SKM-1 treated with dmso at 0.1 percent for 144 hours (cell line): ENCODE results near the gene ZFYVE9.
A peak's percentile ranks its signal among the peaks of the same experiment; 100 is the strongest.
"Not testable (repeated sequence)": the region's sequence is repeated elsewhere in the genome, so short reads cannot be mapped to it uniquely, and the experiment has no call there.

ENCODE experiments used
- DNase-seq: peaks from one replicate; lab custom pipeline; 2025; ENCODE audit not compliant: unreplicated experiment; lab: John Stamatoyannopoulos, UW

The ZFYVE9 gene

GRCh38 chr1:52142220-52143183, 613 bp downstream of the ZFYVE9 start:
- DNase-seq, result peak; percentile 36

GRCh38 chr1:52145137-52145536, 3.2 kb downstream of the ZFYVE9 start:
- no peak for DNase-seq

DNA sequence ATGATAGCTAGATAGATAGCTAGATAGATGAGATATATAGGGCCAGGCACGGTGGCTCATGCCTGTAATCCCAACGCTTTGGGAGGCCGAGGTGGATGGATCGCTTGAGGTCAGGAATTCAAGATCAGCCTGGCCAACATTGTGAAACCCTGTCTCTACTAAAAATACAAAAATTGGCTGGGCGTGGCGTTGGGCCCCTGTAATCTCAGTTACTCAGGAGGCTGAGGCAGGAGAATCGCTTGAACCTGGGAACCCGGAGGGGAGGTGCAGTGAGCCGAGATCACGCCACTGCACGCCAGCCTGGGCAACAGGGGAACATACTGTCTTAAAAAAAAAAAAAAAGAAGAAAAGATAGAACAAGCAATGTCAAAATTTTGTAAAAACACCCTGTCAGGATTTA, 8.6 kb downstream of the ZFYVE9 start:
- not testable (repeated sequence) for DNase-seq

DNA sequence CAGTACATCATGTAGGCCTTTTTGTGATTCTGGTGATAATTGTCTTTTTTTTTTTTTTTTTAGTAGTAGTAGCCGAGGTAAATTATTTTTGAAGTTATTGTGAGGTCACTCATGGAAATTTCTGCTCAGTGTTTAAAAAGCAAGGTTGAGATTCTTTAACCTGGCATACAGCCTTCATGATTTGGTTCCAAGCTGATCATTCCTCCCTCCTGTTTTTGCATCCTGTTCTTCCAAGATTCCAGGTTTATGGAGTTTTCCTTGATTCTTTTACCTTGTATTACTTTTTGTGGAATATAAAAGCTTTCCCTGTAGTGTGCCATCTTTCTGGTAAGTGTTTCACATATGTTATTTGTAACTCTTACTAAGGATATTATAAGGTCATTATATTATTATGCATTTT, 9.1 kb downstream of the ZFYVE9 start:
- DNase-seq, result no peak

- DNase-seq, result no peak
Measured at GRCh38 chr1:52152572-52152971, 10.7 kb downstream of the ZFYVE9 start.

GRCh38 chr1:52153010-52153409, 11.1 kb downstream of the ZFYVE9 start:
- no peak for DNase-seq

DNA sequence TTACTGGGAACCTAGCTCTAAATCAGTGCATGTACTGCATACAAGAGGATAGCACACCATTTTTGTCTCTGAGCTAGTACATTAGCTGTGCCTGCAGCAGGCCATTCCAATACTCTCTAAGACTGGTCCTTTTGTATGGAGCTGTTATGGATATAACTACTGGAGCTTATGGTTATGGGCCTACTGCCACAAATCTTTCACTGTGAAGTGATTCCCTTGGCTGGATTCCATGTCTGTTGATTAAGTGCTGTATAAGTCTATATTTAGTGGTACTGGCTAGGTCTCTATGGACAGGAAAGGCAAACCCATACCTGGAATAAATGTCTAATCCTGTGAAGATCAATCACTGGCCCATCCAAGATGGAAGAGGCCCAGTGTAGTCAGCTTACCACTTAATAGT, 12.0 kb downstream of the ZFYVE9 start:
- DNase-seq, result no peak

- DNase-seq, result no peak
Measured at GRCh38 chr1:52156460-52156859, 14.6 kb downstream of the ZFYVE9 start.

DNA sequence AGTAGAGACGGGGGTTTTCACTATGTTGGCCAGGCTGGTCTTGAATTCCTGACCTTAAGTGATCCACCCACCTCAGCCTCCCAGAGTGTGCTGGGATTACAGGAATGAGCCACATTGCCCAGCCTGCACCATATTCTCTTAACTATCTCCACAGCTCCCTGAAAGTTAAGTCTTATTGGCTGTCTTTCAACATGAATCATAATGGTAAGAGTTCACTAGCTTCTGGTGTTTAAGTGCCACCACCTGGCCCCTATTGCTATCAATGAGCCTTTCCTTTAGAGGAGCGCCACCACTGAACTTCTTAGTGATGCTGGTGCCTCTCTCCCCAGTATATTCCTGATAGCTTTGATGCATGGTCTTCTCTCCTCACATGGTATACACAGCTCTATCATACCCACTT, 15.7 kb downstream of the ZFYVE9 start:
- no peak for DNase-seq

DNA sequence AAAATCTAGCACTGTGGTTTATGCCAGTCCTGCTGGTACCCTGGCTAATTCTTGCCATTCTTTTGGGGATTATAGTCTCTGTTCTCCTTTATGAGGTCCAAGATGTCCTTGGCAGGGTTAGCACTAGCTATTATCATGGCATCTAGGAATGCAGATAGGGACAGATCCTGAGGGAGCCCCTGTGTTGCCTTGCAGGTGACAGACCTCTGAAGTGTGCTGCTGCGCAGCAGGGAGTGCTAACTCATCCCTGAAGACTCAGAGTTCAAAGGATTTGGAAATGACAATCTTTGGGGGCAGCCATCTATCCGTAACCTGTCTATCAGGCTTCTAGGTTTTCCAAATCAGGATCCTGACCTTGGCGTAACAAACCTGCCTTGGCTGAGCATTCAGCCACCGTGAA, 16.3 kb downstream of the ZFYVE9 start:
- DNase-seq, result no peak

GRCh38 chr1:52159033-52159789, 17.3 kb downstream of the ZFYVE9 start:
- DNase-seq, result no peak

GRCh38 chr1:52162947-52163346, 21.1 kb downstream of the ZFYVE9 start:
- no peak for DNase-seq

DNA sequence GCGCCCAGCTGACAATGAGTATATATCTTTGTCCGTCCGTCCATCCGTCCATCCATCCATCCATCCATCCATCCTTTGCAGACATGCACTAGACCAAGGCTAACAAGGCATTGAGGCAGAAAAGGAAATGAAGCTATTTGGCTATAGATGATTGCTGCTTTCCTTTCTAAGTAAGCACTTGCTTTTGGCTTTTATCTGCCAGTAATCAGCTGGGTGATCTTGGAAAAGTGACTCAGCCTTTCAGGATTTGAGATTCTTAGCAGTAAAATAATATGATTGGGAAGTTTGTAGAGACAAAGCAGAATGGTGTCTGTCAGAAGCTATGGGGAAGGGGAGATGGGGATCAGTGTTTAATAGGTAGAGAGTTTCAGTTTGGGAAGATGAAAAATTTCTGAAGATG, 22.7 kb downstream of the ZFYVE9 start:
- DNase-seq, result no peak

DNA sequence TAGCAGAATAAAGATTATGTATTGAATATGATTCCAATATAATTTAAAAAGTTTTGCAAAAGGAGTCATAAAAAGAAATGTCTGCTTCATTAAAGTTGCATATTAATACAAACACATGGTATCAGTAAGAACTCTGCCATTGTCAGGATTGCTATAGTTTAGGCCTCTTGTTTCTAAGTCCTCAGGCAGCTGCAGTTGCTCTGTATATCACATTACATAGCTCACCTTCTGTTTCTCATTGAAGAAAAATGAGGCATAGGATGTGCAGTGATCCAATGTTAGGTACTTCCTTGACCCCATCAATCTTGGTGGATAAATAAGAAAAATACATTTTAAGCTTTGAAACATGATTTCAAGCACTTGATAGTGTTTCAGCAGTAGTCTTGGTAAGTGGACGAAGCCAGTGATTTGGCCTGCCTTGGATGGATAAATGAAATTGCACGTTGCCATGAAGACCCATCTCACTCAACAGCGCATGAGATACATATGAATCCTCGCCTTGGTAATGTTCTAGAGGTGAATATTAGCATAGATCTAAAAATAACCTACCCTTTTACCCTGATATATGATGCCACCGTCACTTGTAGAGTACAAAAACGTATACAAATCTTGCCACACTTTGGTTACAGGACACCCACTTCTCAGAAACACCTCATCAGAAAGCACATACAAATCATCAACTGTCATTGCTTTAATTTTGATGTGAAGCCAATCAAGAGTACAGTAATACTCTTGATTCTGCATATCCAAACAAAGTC, 25.3 kb downstream of the ZFYVE9 start:
- DNase-seq, result no peak

DNA sequence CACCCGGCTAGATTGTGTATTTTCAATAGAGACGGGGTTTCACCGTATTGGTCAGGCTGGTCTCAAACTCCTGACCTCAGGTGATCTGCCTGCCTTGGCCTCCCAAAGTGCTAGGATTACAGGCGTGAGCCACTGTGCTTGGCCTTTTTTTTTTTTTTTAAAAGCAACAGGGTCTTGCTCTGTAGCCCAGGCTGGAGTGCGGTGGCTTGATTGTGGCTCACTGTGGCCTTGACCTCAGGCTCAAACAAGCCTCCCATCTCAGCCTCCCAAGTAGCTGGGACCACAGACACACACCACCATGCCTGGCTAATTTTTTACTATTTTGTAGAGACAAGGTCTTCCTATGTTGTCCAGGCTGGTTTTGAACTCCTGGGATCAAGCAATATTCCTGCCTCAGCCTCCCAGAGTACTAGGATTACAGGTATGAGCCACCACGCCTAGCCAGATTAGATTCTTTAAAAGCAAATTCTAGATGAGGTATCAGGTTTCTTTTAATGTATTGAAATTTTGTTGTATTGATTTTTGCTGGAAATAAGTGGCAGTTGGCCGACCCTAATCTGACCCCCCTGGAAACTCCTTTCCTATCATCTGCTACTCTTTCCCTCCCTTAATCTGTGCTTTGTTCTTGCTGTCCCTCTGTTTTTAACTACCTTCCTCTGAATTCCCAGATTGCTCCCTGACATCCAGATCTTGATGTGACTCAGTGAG, 26.6 kb downstream of the ZFYVE9 start:
- DNase-seq, result no peak

GRCh38 chr1:52171149-52171548, 29.3 kb downstream of the ZFYVE9 start:
- DNase-seq, result not testable (repeated sequence)

DNA sequence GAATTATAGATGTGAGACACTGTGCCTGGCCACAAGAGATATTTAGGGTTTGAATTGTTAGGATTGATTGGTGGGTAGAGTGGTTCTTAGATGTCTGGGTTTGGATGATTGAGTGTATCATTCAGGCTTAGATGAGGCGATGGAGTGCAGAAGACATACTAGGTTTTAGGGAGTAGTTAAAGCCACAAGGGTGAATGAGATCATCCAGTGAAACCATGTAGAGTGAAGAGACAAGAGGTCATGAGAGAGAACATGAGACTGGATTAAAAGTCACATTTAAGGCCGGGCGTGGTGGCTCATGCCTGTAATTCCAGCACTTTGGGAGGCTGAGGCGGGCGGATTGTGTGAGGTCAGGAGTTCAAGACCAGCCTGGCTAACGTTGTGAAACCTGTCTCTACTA, 37.2 kb downstream of the ZFYVE9 start:
- no peak for DNase-seq

GRCh38 chr1:52180176-52180575, 38.3 kb downstream of the ZFYVE9 start:
- DNase-seq, result no peak

- DNase-seq, result not testable (repeated sequence)
Measured at GRCh38 chr1:52181759-52182158, 39.9 kb downstream of the ZFYVE9 start.

DNA sequence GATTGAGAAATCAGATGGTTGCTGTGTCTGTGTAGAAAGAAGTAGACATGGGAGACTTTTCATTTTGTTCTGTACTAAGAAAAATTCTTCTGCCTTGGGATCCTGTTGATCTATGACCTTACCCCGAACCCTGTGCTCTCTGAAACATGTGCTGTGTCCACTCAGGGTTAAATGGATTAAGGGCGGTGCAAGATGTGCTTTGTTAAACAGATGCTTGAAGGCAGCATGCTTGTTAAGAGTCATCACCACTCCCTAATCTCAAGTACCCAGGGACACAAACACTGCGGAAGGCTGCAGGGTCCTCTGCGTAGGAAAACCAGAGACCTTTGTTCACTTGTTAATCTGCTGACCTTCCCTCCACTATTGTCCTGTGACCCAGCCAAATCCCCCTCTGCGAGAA, 40.4 kb downstream of the ZFYVE9 start:
- DNase-seq, result not testable (repeated sequence)
